Esophagus (tissue), 2 donors: ENCODE data around the gene GCNA. TPM values are rescaled to one million over a fixed set of nuclear protein-coding genes. Genes with fewer than 3 reads are reported as not detected.
A peak's percentile ranks its signal among the peaks of the same experiment; 100 is the strongest.
"Not testable (repeated sequence)": the region's sequence is repeated elsewhere in the genome, so short reads cannot be mapped to it uniquely, and the experiment has no call there.

Experiments
- H3K27ac ChIP-seq, 2 donors: one replicate each; pipeline ENCODE4 v1.5.1; 2013; ENCODE audit warnings: low read depth in 2 of 2, mild to moderate bottlenecking in 2 of 2, inconsistent platforms in 1 of 2, low read length in 1 of 2, moderate library complexity in 1 of 2
- H3K27me3 ChIP-seq, 2 donors: one replicate each; pipeline ENCODE4 v1.6.1; 2013; ENCODE audit warnings: low read length in 2 of 2, control low read depth in 1 of 2, mild to moderate bottlenecking in 1 of 2; ENCODE audit not compliant: insufficient read depth in 2 of 2, control insufficient read depth in 1 of 2
- H3K36me3 ChIP-seq, 2 donors: one replicate each; pipeline ENCODE4 v1.6.1; 2013; ENCODE audit warnings: low read length in 1 of 2; ENCODE audit not compliant: control insufficient read depth in 2 of 2, insufficient read depth in 2 of 2
- H3K4me1 ChIP-seq, 2 donors: one replicate each; pipeline ENCODE4 v1.6.1; 2013; ENCODE audit warnings: low read length in 1 of 2; ENCODE audit not compliant: control insufficient read depth in 2 of 2, insufficient read depth in 2 of 2
- H3K4me3 ChIP-seq, 2 donors: one replicate each; pipeline ENCODE4 v1.5.1; 2013; ENCODE audit warnings: low read length in 2 of 2, mild to moderate bottlenecking in 2 of 2, low read depth in 1 of 2, moderate library complexity in 1 of 2
- H3K9me3 ChIP-seq, 2 donors: one replicate each; pipeline ENCODE4 v1.6.1; 2013; ENCODE audit warnings: mild to moderate bottlenecking in 2 of 2, low read depth in 1 of 2, low read length in 1 of 2, moderate library complexity in 1 of 2; ENCODE audit not compliant: control insufficient read depth in 2 of 2, insufficient read depth in 1 of 2
- WGBS, 2 donors: extraction: QIAGEN DNeasy Blood & Tissue Kit; methylation state at CpG; one replicate each; pipeline ENCODE4 v1.1.7; 2013; 5-methylcytosine and 5-hydroxymethylcytosine counted together
- polyA plus RNA-seq, 2 donors: library from polyadenylated mRNA; stranded (reverse); fragments of 200-250 nt; gene quantifications; one replicate each; pipeline ENCODE4 v1.2.3, GENCODE V29; 2013
- donor health status: healthy with polysubstance abuse.
- donor health status: Bipolar disorder and iron deficiency.

Gene GCNA
- polyA plus RNA-seq, 2 donors = 0.84 to 0.98 TPM

DNA sequence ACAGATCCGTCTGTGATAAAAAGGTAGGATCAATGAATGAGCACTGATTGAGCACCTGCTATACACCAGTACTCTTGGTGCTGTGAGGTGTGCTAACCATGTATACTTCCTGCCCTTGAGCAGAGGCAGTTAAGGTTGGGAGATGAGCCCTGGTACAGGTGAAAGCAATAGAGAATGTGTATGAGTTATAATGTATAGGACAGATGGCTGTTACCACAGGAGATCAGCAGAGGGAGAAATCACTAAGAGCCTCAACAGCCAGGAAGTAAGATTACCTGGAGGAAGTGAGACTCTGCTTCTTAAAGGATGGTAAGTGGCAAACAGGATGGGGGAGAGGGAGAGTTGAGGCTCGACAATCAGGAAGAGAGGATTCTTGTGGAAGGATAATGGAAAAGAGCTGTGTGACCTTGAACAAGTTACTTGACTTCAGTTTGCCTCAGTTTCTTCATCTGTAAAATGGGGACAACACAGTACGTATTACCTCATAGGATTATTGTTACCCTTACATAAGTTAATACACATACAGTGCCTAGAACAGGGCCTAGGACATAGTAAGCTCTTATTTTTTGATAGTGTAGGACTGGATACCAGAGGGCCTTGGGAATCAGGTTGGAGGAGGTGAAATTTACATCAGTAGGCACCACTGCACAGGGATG is 31.0 kb downstream of the GCNA start:
- WGBS, 2 donors = 82 to 87% methylated on average over 3 of the region's 3 CpGs
- no peak overlapping the region for H3K4me3 ChIP-seq
- no peaks in the 10 kb centered on the region for H3K27me3 ChIP-seq
- H3K36me3 ChIP-seq = peaks cover 7 to 25% of the 10 kb centered on the region in 2 donors
- H3K27ac ChIP-seq = no peak overlapping the region
- no peaks in the 10 kb centered on the region for H3K4me1 ChIP-seq
- no peaks in the 10 kb centered on the region for H3K9me3 ChIP-seq

DNA sequence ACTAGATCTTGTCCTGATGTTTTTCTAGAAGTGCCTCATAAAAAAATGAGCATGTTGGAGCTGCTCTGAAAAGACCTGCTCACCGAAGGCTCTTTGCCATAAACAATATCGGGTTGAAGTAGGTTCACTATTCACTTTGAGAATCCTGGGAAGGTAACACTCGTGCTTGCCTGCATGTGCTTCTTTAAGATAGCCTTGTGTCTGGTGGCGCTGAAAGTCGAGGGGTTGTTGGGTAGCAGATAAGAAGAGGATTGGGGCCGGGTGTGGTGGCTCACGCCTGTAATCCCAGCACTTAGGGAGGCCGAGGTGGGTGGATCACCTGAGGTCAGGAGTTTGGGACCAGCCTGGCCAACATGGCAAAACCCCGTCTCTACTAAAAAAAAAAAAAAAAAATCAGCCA is 33.5 kb downstream of the GCNA start:
- 89 to 94% methylated on average over 8 to 9 of the region's 9 CpGs for WGBS, 2 donors
- H3K9me3 ChIP-seq = not testable (repeated sequence)
- H3K36me3 ChIP-seq = peaks cover 7 to 15% of the 10 kb centered on the region in 2 donors

DNA sequence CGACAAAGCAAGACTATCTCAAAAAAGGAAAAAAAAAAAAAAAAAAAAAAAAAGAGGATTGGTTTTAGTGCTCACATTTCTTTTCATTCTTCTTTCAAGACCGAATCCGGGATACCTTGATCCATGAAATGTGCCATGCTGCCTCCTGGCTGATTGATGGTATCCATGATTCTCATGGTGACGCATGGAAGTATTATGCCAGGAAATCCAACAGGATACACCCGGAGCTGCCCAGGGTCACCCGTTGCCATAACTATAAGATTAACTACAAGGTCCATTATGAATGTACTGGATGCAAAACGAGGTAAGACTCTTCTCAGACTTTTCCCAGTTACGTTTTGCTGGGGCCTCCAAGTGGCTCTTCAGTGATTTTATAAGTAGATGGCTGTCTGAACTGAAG is 34.0 kb downstream of the GCNA start:
- H3K27me3 ChIP-seq = no peaks in the 10 kb centered on the region
- WGBS, 2 donors = 83 to 86% methylated on average over 8 of the region's 8 CpGs
- peaks cover 7 to 15% of the 10 kb centered on the region in 2 donors for H3K36me3 ChIP-seq
- H3K4me1 ChIP-seq = no peaks in the 10 kb centered on the region
- no peak overlapping the region for H3K27ac ChIP-seq
- no peak overlapping the region for H3K4me3 ChIP-seq
- no peaks in the 10 kb centered on the region for H3K9me3 ChIP-seq

More for the DNA sequence above, 33.5 kb downstream of the GCNA start:
- H3K27ac ChIP-seq, H3K4me1 ChIP-seq, H3K27me3 ChIP-seq, H3K4me3 ChIP-seq: not testable (repeated sequence)

GRCh38 chrX:71615056-71615455 is 36.8 kb downstream of the GCNA start:
- 86 to 87% methylated on average over 4 of the region's 4 CpGs for WGBS, 2 donors
- H3K27ac ChIP-seq = no peak overlapping the region
- no peaks in the 10 kb centered on the region for H3K27me3 ChIP-seq
- H3K4me3 ChIP-seq = no peak overlapping the region
- H3K9me3 ChIP-seq = peaks cover 0 to 2% of the 10 kb centered on the region in 2 donors
- no peaks in the 10 kb centered on the region for H3K4me1 ChIP-seq
- H3K36me3 ChIP-seq = peaks cover 4 to 15% of the 10 kb centered on the region in 2 donors

GRCh38 chrX:71615954-71616353 is 37.7 kb downstream of the GCNA start:
- peaks cover 4 to 11% of the 10 kb centered on the region in 2 donors for H3K36me3 ChIP-seq
- WGBS, 2 donors = 88 to 90% methylated on average over 10 of the region's 10 CpGs
- H3K9me3 ChIP-seq = peaks cover 0 to 2% of the 10 kb centered on the region in 2 donors
- H3K27ac ChIP-seq = no peak overlapping the region
- H3K4me1 ChIP-seq = no peaks in the 10 kb centered on the region
- H3K27me3 ChIP-seq = no peaks in the 10 kb centered on the region
- H3K4me3 ChIP-seq = no peak overlapping the region

DNA sequence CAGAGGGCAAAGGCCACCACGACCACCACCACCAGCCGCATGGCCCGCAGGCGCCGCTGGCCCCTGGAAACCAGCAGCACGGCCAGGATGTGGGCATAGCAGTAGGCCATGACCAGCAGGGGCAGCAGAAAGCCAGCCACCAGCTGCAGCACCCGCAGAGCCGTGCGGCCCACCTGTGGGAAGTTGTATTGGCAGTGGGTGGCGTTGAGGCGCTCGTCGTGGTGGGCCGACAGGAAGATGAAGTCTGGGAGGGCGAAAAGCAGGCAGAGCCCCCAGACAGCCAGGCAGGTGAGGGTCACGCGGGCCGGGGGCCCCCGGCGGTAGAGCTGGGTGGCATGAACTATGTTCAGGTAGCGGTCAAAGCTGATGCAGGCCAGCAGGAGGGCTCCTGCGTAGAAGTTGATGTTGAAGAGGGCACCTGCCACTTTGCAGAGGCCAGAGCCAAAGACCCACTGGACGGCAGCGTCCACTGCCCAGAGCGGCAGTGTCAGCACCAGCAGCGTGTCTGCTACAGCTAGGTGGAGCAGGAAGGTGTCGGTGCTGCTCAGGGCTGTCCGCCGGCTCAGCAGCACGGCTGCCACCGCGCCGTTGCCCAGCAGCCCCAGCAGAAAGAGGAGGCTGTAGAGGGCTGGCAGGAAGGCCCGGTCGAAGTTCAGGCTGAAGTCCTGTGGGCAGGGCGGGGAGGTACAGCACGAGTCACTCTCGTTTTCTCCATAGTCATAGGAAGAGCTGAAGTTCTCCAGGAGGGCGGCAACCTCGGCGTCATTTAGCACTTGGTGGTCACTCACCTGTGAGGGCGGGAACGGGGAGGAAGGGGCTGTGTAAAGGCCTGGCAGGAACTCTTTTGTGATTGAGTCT is 38.7 kb downstream of the GCNA start:
- WGBS, 2 donors = 80 to 82% methylated on average over 43 of the region's 43 CpGs
- Histone ChIP-seq H3K27ac (no peak overlapping the region), H3K27me3 (no peaks in the 10 kb centered on the region), H3K36me3 (peaks cover 0 to 4% of the 10 kb centered on the region in 2 donors), H3K4me3 (no peak overlapping the region), H3K9me3 (peaks cover 0 to 2% of the 10 kb centered on the region in 2 donors), H3K4me1 (no peaks in the 10 kb centered on the region)

- Histone ChIP-seq H3K27me3 (no peaks in the 10 kb centered on the region), H3K4me3 (peak overlapping the region in 1 of 2 donors; percentile 23), H3K27ac (peak overlapping the region in 1 of 2 donors; percentile 3), H3K36me3 (peaks cover 0 to under 1% of the 10 kb centered on the region in 2 donors), H3K4me1 (no peaks in the 10 kb centered on the region), H3K9me3 (peaks cover 0 to 2% of the 10 kb centered on the region in 2 donors)
- 59 to 75% methylated on average over 7 to 8 of the region's 8 CpGs for WGBS, 2 donors
Observed at GRCh38 chrX:71617742-71618141, 39.5 kb downstream of the GCNA start.

DNA sequence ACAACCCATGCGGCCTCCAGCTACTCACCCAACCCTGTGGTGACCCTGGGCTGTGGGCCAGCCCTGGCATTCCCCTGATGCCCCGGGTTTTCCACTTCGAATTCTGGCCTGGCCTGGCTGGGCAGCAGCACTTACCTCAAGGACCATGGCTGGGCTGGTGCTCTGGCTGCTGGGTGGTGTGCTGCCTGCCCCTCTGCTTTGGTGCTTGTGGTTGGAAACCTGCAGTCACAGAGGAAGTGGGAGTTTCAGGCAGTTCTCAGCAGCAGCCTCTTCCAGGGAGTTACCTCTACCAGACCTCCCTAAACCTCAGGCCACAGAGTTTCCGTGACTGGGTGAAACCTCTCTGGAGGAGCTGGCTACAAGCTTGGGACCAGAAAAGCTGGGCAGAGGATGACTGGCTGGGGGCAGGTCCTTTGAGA is 40.1 kb downstream of the GCNA start, which contains the start of gene CXCR3:
CXCR3 (minus strand) TSS at position 209 of the 419 bp plus-strand sequence; CDS start at position 147, 62 bp downstream.
- H3K4me1 ChIP-seq = peaks cover 0 to 2% of the 10 kb centered on the region in 2 donors
- H3K27ac ChIP-seq = peak within 1 kb of the TSS in 1 of 2 donors; percentile 3
- no peaks in the 10 kb centered on the region for H3K36me3 ChIP-seq
- 44 to 50% methylated on average over 4 of the region's 4 CpGs for WGBS, 2 donors
- peaks cover 0 to 2% of the 10 kb centered on the region in 2 donors for H3K9me3 ChIP-seq
- peak within 1 kb of the TSS in 1 of 2 donors; percentile 23 for H3K4me3 ChIP-seq
- no peaks in the 10 kb centered on the region for H3K27me3 ChIP-seq

DNA sequence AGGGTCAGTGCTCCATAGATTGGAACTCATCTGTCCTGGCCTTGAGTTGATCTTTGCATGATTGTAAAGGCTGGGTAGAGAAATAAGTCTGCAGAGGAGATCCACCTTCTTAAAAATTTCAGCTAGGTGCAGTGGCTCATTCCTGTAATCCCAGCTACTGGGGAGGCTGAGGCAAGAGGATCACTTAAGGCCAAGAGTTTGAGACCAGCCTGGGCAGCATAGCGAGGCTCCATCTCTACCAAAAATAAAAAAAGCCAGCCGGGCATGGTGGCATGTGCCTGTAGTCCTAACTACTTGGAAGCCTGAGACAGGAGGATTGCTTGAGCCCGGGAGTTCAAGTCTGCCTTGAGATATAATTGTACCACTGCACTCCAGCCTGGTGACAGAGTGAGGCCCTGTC is 40.5 kb downstream of the GCNA start:
- H3K36me3 ChIP-seq = no peaks in the 10 kb centered on the region
- H3K27ac ChIP-seq = no peak overlapping the region
- H3K27me3 ChIP-seq = no peaks in the 10 kb centered on the region
- H3K4me1 ChIP-seq = peaks cover 0 to 4% of the 10 kb centered on the region in 2 donors
- peaks cover 0 to 2% of the 10 kb centered on the region in 2 donors for H3K9me3 ChIP-seq
- 89 to 91% methylated on average over 3 of the region's 3 CpGs for WGBS, 2 donors
- H3K4me3 ChIP-seq = no peak overlapping the region
